ENCODE data around the gene VMAC. TPM values are rescaled to one million over a fixed set of nuclear protein-coding genes. Genes with fewer than 3 reads are reported as not detected.

VMAC gene
- total RNA-seq, 1 donor from 2014 or later, result 7.1 TPM

- peaks cover 12% of the 10 kb centered on the region for H3K36me3 Mint-ChIP-seq
- DNase-seq (ENCODE audit: extremely low spot score, unreplicated experiment), result no peak
- no peak for TF ChIP-seq CTCF (conservative IDR thresholded peaks at IDR 0.05)
- H3K27ac Mint-ChIP-seq, result no peak overlapping the region
- no peaks in the 10 kb centered on the region for H3K27me3 Mint-ChIP-seq
- H3K9me3 Mint-ChIP-seq, result no peaks in the 10 kb centered on the region
- no peak overlapping the region for H3K4me3 Mint-ChIP-seq
- H3K4me1 Mint-ChIP-seq (ENCODE audit: unreplicated experiment), result no peaks in the 10 kb centered on the region
Measured at GRCh38 chr19:5921516-5922160, 17.0 kb downstream of the VMAC start.

DNA sequence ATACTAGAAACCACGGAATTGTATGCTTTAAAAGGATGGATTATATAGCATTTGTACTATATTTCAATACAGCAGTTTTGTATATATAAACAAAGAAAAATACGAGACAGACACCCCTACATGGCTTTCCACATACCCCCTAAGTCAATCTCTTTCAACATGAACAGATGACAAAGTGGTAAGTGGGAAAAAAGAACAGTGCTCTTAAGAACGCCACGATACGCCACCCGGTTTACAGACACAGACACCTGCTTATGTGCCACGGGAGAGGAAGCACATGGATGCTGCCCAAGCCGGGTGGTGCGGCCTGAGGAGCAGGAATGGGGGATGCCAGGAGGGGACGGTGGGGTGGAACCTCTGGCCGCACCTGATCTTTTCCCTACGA, 17.5 kb downstream of the VMAC start:
- Mint-ChIP-seq H3K4me3 (no peak overlapping the region), H3K27ac (no peak overlapping the region), H3K9me3 (no peaks in the 10 kb centered on the region), H3K4me1 (ENCODE audit: unreplicated experiment) (no peaks in the 10 kb centered on the region), H3K36me3 (peaks cover 12% of the 10 kb centered on the region), H3K27me3 (no peaks in the 10 kb centered on the region)
- no peak for DNase-seq (ENCODE audit: extremely low spot score, unreplicated experiment)
- TF ChIP-seq CTCF (conservative IDR thresholded peaks at IDR 0.05), result no peak

- DNase-seq (ENCODE audit: extremely low spot score, unreplicated experiment), result no peak
- no peak for TF ChIP-seq CTCF (conservative IDR thresholded peaks at IDR 0.05)
- H3K4me3 Mint-ChIP-seq, result no peak overlapping the region
- peaks cover 16% of the 10 kb centered on the region for H3K36me3 Mint-ChIP-seq
- no peak overlapping the region for H3K27ac Mint-ChIP-seq
- no peaks in the 10 kb centered on the region for H3K9me3 Mint-ChIP-seq
- no peaks in the 10 kb centered on the region for H3K27me3 Mint-ChIP-seq
- H3K4me1 Mint-ChIP-seq (ENCODE audit: unreplicated experiment), result no peaks in the 10 kb centered on the region
Measured at GRCh38 chr19:5923356-5923755, 18.7 kb downstream of the VMAC start.

DNA sequence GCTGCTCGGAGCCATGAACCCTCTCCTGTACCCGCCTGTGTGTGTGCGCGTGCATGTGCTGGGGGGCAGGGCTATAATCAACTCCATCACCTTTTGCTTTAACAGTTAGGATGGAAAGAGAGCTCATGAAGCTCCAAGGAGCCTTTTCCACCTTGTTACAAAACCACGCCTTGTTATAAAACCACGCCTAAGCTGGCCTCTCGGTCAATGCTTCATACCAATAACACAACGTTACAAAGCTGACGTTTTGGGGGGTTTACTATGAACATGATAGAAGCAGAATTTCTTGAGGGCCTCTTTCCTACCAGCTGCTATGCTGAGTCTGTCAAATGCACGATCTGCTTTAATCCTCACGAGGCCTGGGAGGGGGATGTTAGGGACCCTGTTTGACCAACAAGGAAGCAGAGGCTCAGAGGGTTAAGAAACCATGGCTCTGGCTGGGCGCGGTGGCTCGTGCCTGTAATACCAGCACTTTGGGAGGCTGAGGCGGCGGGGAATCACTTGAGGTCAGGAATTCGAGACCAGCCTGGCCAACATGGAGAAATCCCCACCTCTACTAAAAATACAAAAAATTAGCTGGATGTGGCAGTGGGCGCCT, 21.3 kb downstream of the VMAC start:
- TF ChIP-seq CTCF (conservative IDR thresholded peaks at IDR 0.05), result no peak
- no peak overlapping the region for H3K27ac Mint-ChIP-seq
- no peaks in the 10 kb centered on the region for H3K9me3 Mint-ChIP-seq
- H3K27me3 Mint-ChIP-seq, result no peaks in the 10 kb centered on the region
- DNase-seq (ENCODE audit: extremely low spot score, unreplicated experiment), result no peak
- no peak overlapping the region for H3K4me3 Mint-ChIP-seq
- peaks cover 22% of the 10 kb centered on the region for H3K36me3 Mint-ChIP-seq
- H3K4me1 Mint-ChIP-seq (ENCODE audit: unreplicated experiment), result no peaks in the 10 kb centered on the region

DNA sequence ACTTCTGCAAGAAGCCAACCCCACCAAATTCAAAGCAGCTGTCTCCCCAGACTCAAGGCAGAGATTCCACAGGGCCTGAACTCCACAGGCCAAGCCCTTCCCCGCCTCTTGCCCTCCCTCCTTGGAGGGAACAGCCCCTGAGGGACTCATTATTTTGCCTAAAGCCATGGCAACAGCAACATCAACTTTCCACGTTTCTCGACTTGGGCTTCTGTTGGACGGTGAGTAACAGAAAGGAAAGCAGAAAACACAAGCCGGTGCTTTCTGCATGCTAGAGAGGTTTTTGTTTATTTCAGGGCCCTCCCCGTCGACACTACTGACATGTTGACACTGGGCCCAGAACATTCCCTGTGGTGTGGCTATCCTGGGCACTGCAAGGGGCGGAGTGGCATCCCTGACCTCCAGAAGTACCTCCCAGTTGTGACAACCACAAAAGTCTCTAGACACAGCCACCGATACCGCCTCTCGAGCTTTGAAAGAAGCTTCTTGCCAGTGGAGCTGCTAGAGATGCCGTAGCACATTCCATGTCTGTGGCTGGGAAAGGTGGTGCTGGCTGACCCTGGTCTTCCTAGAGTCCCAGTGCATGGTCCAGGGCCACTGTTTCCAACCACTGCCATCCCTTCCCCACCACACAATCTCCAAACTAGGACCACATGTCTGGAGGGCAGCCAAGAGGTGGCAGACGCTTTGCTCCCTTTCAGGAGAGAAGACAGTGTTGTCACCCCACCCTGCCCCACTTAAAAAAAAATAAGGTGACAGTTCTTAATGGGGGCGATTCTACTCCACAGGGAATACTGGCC, 22.2 kb downstream of the VMAC start:
- Mint-ChIP-seq H3K9me3 (no peaks in the 10 kb centered on the region), H3K4me1 (ENCODE audit: unreplicated experiment) (no peaks in the 10 kb centered on the region), H3K27ac (no peak overlapping the region), H3K36me3 (peaks cover 19% of the 10 kb centered on the region), H3K4me3 (no peak overlapping the region), H3K27me3 (no peaks in the 10 kb centered on the region)
- DNase-seq (ENCODE audit: extremely low spot score, unreplicated experiment), result no peak
- no peak for TF ChIP-seq CTCF (conservative IDR thresholded peaks at IDR 0.05)
